DOHH2 (cell line): ENCODE data around the gene HERC6.

ENCODE experiments used
- H3F3A ChIP-seq: fragments of 200-600 bp; sonication (generic), shearing (Covaris generic); 2 replicates; pipeline ENCODE4 v1.6.0; 2016; ENCODE audit warnings: antibody characterized with exemption, mild to moderate bottlenecking; ENCODE audit not compliant: control insufficient read depth, insufficient read depth
- H3K27ac ChIP-seq: fragments of 200-600 bp; sonication (generic); 2 replicates; pipeline ENCODE4 v1.5.1; 2014; ENCODE audit warnings: low read depth, mild to moderate bottlenecking, low read length, moderate library complexity
- H3K27me3 ChIP-seq: fragments of 200-600 bp; sonication (generic); 2 replicates; pipeline ENCODE4 v1.6.1; 2014; ENCODE audit warnings: mild to moderate bottlenecking, low read length, mixed read lengths; ENCODE audit not compliant: control insufficient read depth
- H3K36me3 ChIP-seq: fragments of 200-600 bp; sonication (generic); 2 replicates; pipeline ENCODE4 v1.6.1; 2014; ENCODE audit warnings: mild to moderate bottlenecking, low read length, moderate library complexity, mixed read lengths; ENCODE audit not compliant: control insufficient read depth
- H3K4me1 ChIP-seq: fragments of 200-600 bp; sonication (generic); 2 replicates; pipeline ENCODE4 v1.6.1; 2014; ENCODE audit warnings: mild to moderate bottlenecking, low read length, mixed read lengths; ENCODE audit not compliant: control insufficient read depth
- H3K4me2 ChIP-seq: fragments of 200-600 bp; sonication (generic); 2 replicates; pipeline ENCODE4 v1.6.0; 2014; ENCODE audit warnings: mild to moderate bottlenecking, low read length, moderate library complexity
- H3K4me3 ChIP-seq: fragments of 200-600 bp; sonication (generic); 2 replicates; pipeline ENCODE4 v1.5.1; 2014; ENCODE audit warnings: mild to moderate bottlenecking, low read length, mixed read lengths
- H3K79me2 ChIP-seq: fragments of 200-600 bp; sonication (generic); 2 replicates; pipeline ENCODE4 v1.6.1; 2014; ENCODE audit warnings: mild to moderate bottlenecking, low read length, mixed read lengths; ENCODE audit not compliant: control insufficient read depth
- H3K9me2 ChIP-seq: fragments of 200-600 bp; sonication (generic); replicated peaks from 2 replicates; pipeline ENCODE4 v1.6.1; 2014; ENCODE audit warnings: mild to moderate bottlenecking, low read length, mixed read lengths; ENCODE audit not compliant: control insufficient read depth
- H3K9me3 ChIP-seq: fragments of 200-600 bp; sonication (generic); 2 replicates; pipeline ENCODE4 v1.6.1; 2014; ENCODE audit warnings: antibody characterized with exemption, low read length, mixed read lengths; ENCODE audit not compliant: control insufficient read depth, insufficient read depth
- H4K20me1 ChIP-seq: fragments of 200-600 bp; sonication (generic); 2 replicates; pipeline ENCODE4 v1.6.0; 2014; ENCODE audit warnings: low read depth, mild to moderate bottlenecking, antibody characterized with exemption, low read length, moderate library complexity; ENCODE audit not compliant: control insufficient read depth, insufficient read depth
- EZH2phosphoT487 ChIP-seq: fragments of 200-600 bp; sonication (generic); IDR thresholded peaks from 2 replicates; pipeline ENCODE4 v1.6.1; 2017; ENCODE audit warnings: borderline replicate concordance, mild to moderate bottlenecking, antibody characterized with exemption, low read length, moderate library complexity, mixed read lengths
- TF ChIP-seq, protein P1 (sequence below): fragments of 200-600 bp; sonication (generic); IDR thresholded peaks from one replicate; pipeline ENCODE4 v1.5.1; 2014; ENCODE audit warnings: antibody characterized with exemption, mild to moderate bottlenecking, low read depth, low read length; ENCODE audit not compliant: poor library complexity, severe bottlenecking

The HERC6 gene

DNA sequence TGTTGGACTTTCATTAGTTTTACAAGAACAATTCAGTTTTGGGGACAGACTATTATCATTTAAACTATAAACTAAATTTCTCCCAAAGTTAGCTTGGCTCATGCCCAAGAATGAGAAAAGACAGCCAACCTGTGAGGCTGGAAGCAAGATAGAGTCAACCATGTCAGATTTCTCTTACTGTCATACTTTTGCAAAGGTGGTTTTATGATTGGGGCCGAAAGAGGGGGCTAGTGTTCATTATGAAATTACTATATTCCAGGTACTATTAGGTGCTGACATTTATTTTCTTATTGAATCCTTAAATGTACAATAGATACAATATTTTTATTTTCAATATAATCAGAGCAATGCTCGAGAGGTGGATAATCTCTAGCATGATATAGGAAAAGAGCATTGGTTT lies 30.6 kb downstream of the HERC6 start:
- Histone ChIP-seq H3K27ac (no peak overlapping the region), H3K79me2 (no peaks in the 10 kb centered on the region), H3K27me3 (no peaks in the 10 kb centered on the region; the same call in none of the 2 replicates), H3K9me2 (no peaks in the 10 kb centered on the region), H3K9me3 (no peaks in the 10 kb centered on the region), H3K4me2 (no peak overlapping the region), H3K36me3 (no peaks in the 10 kb centered on the region), H3K4me3 (no peak overlapping the region), H4K20me1 (no peaks in the 10 kb centered on the region), H3F3A (no peaks in the 10 kb centered on the region), H3K4me1 (no peaks in the 10 kb centered on the region)
- TF ChIP-seq, protein P1, sequence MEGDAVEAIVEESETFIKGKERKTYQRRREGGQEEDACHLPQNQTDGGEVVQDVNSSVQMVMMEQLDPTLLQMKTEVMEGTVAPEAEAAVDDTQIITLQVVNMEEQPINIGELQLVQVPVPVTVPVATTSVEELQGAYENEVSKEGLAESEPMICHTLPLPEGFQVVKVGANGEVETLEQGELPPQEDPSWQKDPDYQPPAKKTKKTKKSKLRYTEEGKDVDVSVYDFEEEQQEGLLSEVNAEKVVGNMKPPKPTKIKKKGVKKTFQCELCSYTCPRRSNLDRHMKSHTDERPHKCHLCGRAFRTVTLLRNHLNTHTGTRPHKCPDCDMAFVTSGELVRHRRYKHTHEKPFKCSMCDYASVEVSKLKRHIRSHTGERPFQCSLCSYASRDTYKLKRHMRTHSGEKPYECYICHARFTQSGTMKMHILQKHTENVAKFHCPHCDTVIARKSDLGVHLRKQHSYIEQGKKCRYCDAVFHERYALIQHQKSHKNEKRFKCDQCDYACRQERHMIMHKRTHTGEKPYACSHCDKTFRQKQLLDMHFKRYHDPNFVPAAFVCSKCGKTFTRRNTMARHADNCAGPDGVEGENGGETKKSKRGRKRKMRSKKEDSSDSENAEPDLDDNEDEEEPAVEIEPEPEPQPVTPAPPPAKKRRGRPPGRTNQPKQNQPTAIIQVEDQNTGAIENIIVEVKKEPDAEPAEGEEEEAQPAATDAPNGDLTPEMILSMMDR = no peak
- no peak for TF ChIP-seq EZH2phosphoT487

DNA sequence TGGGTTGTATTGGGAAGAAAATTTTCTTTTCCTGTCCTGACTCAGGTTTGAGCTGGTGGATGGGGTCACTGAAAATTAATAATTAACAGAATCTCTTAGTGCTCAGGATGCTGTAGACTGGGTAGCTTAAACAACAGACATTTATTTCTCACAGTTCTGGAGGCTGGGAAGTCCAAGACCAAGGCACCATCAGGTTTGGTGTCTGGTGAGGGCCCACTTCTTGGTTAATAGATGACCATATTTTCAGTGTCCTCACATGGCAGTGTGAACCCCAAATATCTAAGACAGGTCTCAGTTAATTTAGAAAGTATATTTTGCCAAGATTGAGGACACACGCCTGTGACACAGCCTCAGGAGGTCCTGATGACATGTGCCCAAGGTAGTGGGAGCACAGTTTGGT lies 31.1 kb downstream of the HERC6 start:
- no peaks in the 10 kb centered on the region; the same call in none of the 2 replicates for H3K27me3 ChIP-seq
- no peaks in the 10 kb centered on the region for H3K4me1 ChIP-seq
- no peaks in the 10 kb centered on the region for H3F3A ChIP-seq
- H3K4me2 ChIP-seq = no peak overlapping the region
- no peaks in the 10 kb centered on the region for H3K9me2 ChIP-seq
- no peak overlapping the region for H3K4me3 ChIP-seq
- H3K79me2 ChIP-seq = no peaks in the 10 kb centered on the region
- H3K27ac ChIP-seq = no peak overlapping the region
- TF ChIP-seq, protein P1 = no peak
- no peak for TF ChIP-seq EZH2phosphoT487
- H4K20me1 ChIP-seq = no peaks in the 10 kb centered on the region
- no peaks in the 10 kb centered on the region for H3K36me3 ChIP-seq
- no peaks in the 10 kb centered on the region for H3K9me3 ChIP-seq

DNA sequence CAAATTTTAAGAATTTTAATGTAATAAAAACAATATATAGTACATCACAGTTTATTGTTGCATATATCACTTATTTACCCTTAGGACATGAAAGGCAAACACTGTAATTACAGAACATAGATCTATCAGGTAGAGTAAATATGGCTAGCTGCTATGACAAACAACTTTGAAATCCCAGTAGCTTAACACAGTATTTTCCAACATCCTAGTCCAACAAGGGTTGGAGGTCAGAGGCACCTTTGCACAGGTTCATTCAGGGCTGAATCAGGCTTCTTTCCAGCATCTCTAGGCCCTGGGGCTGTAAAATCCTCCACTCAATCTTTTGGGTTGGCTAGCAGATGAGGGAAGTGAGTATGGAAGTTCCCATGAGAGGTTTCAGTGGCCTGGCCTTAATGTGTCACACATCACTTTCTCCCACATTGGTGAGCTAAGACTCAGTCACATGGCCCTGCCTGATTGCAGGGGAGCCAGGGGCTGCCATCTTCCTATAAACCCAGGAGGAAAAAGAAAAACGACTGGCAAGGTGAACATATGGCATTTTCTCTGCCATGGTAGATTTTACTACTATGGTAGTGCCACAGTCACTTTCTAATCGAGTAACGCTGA lies 32.9 kb downstream of the HERC6 start:
- H4K20me1 ChIP-seq = no peaks in the 10 kb centered on the region
- H3K79me2 ChIP-seq = no peaks in the 10 kb centered on the region
- no peak overlapping the region for H3K27ac ChIP-seq
- no peaks in the 10 kb centered on the region; the same call in 1 of the 2 replicates for H3K27me3 ChIP-seq
- no peaks in the 10 kb centered on the region for H3K9me2 ChIP-seq
- TF ChIP-seq, protein P1 = no peak
- TF ChIP-seq EZH2phosphoT487 = no peak
- no peaks in the 10 kb centered on the region for H3F3A ChIP-seq
- H3K9me3 ChIP-seq = no peaks in the 10 kb centered on the region
- H3K4me1 ChIP-seq = no peaks in the 10 kb centered on the region
- no peak overlapping the region for H3K4me2 ChIP-seq
- no peaks in the 10 kb centered on the region for H3K36me3 ChIP-seq
- no peak overlapping the region for H3K4me3 ChIP-seq
